NCI-H1048 (cell line): ENCODE results near the gene FOXK2.
A peak's percentile ranks its signal among the peaks of the same experiment; 100 is the strongest.

ENCODE experiments used
- DNase-seq: peaks from one replicate; lab custom pipeline; 2025; lab: John Stamatoyannopoulos, UW

FOXK2 gene

GRCh38 chr17:82644148-82644547 is 124.6 kb downstream of the FOXK2 start:
- no peak for DNase-seq

- DNase-seq: no peak
These were observed 126.0 kb downstream of the FOXK2 start for GRCh38 chr17:82645516-82645915.

GRCh38 chr17:82647593-82648164 is 128.1 kb downstream of the FOXK2 start:
- no peak for DNase-seq

GRCh38 chr17:82648165-82648668 is 128.7 kb downstream of the FOXK2 start, which contains the start of gene WDR45B:
WDR45B (minus strand) TSS chr17:82648444; CDS start chr17:82648340, 104 bp downstream.
- peak; percentile 90 for DNase-seq

- no peak for DNase-seq
These were observed 129.3 kb downstream of the FOXK2 start for GRCh38 chr17:82648742-82649331.

- no peak for DNase-seq
These were observed 130.1 kb downstream of the FOXK2 start for GRCh38 chr17:82649501-82650261.

GRCh38 chr17:82650723-82651122 is 131.2 kb downstream of the FOXK2 start:
- no peak for DNase-seq

GRCh38 chr17:82653651-82654528 is 134.4 kb downstream of the FOXK2 start:
- DNase-seq: no peak
